ENCODE data around the gene DDX1. TPM values are rescaled to one million over a fixed set of nuclear protein-coding genes. Genes with fewer than 3 reads are reported as not detected.

Gene DDX1
- total RNA-seq, 1 experiment from 2014 or later, result 154 TPM

GRCh38 chr2:15616850-15617777 is 25.4 kb downstream of the DDX1 start:
- no peak for DNase-seq (ENCODE audit: low spot score)
- Histone ChIP-seq H3K4me3 (ENCODE audit: low read depth, low read length, poor library complexity, severe bottlenecking) (no peak overlapping the region), H3K9me3 (ENCODE audit: low read depth, low read length, poor library complexity, severe bottlenecking) (no peaks in the 10 kb centered on the region), H3K36me3 (ENCODE audit: insufficient read depth, low read length, poor library complexity, severe bottlenecking) (peaks cover 67% of the 10 kb centered on the region), H3K4me1 (ENCODE audit: insufficient read depth, low read length, poor library complexity, severe bottlenecking) (no peaks in the 10 kb centered on the region), H3K27me3 (replicated peaks; ENCODE audit: insufficient read depth, low read depth, low read length, poor library complexity) (no peaks in the 10 kb centered on the region), H3K27ac (ENCODE audit: low read depth, low read length, poor library complexity, severe bottlenecking) (no peak overlapping the region)
- no TSS peak for BruUV-seq (replicated peaks)
- TF ChIP-seq EZH2 (IDR thresholded peaks at IDR 0.05; ENCODE audit: borderline replicate concordance, low read depth, low read length, poor library complexity, severe bottlenecking), result no peak
- TF ChIP-seq CTCF (conservative IDR thresholded peaks at IDR 0.05; ENCODE audit: low read depth, low read length), result no peak
- ChIA-PET POLR2A (ENCODE audit: low non-redundant PET) (no interaction called here), CTCF (no interaction called here)
- intact Hi-C loops (cut with micrococcal nuclease; ENCODE audit: unreplicated experiment), result no loop called here

- Histone ChIP-seq H3K27me3 (replicated peaks; ENCODE audit: insufficient read depth, low read depth, low read length, poor library complexity) (no peaks in the 10 kb centered on the region), H3K36me3 (ENCODE audit: insufficient read depth, low read length, poor library complexity, severe bottlenecking) (peaks cover 75% of the 10 kb centered on the region), H3K9me3 (ENCODE audit: low read depth, low read length, poor library complexity, severe bottlenecking) (no peaks in the 10 kb centered on the region), H3K4me1 (ENCODE audit: insufficient read depth, low read length, poor library complexity, severe bottlenecking) (no peaks in the 10 kb centered on the region), H3K4me3 (ENCODE audit: low read depth, low read length, poor library complexity, severe bottlenecking) (no peak overlapping the region), H3K27ac (ENCODE audit: low read depth, low read length, poor library complexity, severe bottlenecking) (no peak overlapping the region)
- intact Hi-C loops (cut with micrococcal nuclease; ENCODE audit: unreplicated experiment), result no loop called here
- DNase-seq (ENCODE audit: low spot score), result no peak
- no TSS peak for BruUV-seq (replicated peaks)
- CTCF ChIA-PET, result no interaction called here
- no peak for TF ChIP-seq CTCF (conservative IDR thresholded peaks at IDR 0.05; ENCODE audit: low read depth, low read length)
- TF ChIP-seq EZH2 (IDR thresholded peaks at IDR 0.05; ENCODE audit: borderline replicate concordance, low read depth, low read length, poor library complexity, severe bottlenecking), result no peak
- POLR2A ChIA-PET (ENCODE audit: low non-redundant PET), result no interaction called here
Measured at GRCh38 chr2:15617778-15618448, 26.2 kb downstream of the DDX1 start.

GRCh38 chr2:15618449-15618855 is 26.8 kb downstream of the DDX1 start:
- no peaks in the 10 kb centered on the region for H3K4me1 ChIP-seq (ENCODE audit: insufficient read depth, low read length, poor library complexity, severe bottlenecking)
- POLR2A ChIA-PET (ENCODE audit: low non-redundant PET), result no interaction called here
- no peaks in the 10 kb centered on the region for H3K27me3 ChIP-seq (replicated peaks; ENCODE audit: insufficient read depth, low read depth, low read length, poor library complexity)
- no TSS peak for BruUV-seq (replicated peaks)
- H3K9me3 ChIP-seq (ENCODE audit: low read depth, low read length, poor library complexity, severe bottlenecking), result no peaks in the 10 kb centered on the region
- no peak overlapping the region for H3K27ac ChIP-seq (ENCODE audit: low read depth, low read length, poor library complexity, severe bottlenecking)
- CTCF ChIA-PET, result no interaction called here
- peaks cover 76% of the 10 kb centered on the region for H3K36me3 ChIP-seq (ENCODE audit: insufficient read depth, low read length, poor library complexity, severe bottlenecking)
- no peak for TF ChIP-seq CTCF (conservative IDR thresholded peaks at IDR 0.05; ENCODE audit: low read depth, low read length)
- TF ChIP-seq EZH2 (IDR thresholded peaks at IDR 0.05; ENCODE audit: borderline replicate concordance, low read depth, low read length, poor library complexity, severe bottlenecking), result no peak
- no peak overlapping the region for H3K4me3 ChIP-seq (ENCODE audit: low read depth, low read length, poor library complexity, severe bottlenecking)
- DNase-seq (ENCODE audit: low spot score), result no peak
- intact Hi-C loops (cut with micrococcal nuclease; ENCODE audit: unreplicated experiment), result no loop called here
